Measurements from ENCODE around the gene HSDL1.

HSDL1 gene

DNA sequence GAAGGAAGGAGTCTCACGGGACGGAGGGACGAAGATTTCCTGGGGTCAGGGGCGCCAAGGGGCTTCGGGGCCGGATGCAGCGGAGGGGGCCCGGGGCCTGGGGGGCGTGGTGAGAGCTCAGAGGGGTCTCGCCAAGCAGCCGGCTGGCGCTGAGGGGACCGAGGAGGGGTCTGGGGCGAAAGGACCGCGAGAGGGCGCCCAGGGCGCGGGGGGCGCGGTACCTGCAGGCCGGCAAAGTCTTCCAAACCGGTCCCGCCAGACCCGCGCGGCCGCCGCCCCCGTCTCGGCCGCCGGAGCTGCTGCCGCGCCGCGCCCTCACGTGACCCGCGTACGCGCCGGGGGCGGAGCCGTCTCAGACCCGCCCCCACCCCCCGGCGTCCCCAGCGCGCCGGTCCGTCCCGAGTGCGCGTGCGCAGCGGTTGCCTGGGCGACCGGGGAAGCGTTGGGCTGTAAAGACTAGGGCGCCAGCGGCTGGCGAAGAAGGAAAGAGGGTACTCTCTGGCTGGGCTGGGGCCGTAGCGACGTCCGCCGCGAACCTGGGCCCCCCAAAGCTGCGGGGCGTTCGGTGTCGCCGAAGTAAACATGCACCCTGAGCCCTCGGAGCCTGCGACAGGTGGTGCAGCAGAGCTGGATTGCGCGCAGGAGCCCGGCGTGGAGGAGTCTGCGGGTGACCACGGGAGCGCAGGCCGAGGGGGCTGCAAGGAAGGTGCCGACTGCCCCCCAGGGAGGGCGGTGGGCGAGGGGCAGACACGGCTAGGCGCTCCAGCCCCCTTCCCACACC is at the start of gene HSDL1, which contains the start of gene DNAAF1:
Gene HSDL1 (minus strand): TSS at position 319 of the 781 bp plus-strand sequence. CDS start 13,856 bp downstream, outside the sequence.
Gene DNAAF1 (plus strand): TSS at position 450 of the 781 bp plus-strand sequence. CDS start 133 bp downstream, at position 583.
- peak; percentile 98 for DNase-seq
- peak; percentile 84 for ATAC-seq

DNA sequence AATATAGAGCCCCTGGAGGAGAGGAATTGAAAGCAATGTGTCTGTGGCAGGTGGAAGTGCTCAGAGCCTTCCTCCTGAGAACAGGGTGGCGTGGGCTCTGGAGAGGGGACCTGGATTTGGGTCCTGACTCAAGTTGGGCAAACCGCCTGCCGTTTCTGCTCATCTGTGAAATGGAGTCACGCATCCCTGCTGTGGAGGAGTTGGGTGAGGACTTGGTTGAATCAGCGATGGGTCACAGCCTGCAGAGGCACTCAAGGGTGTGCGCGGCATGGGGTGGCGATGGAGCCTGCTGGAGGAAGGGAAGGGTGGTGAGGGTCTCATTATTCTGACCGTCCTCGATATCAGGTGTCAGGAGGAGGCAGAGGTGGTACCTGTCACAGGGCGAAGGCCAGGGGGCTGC is 49.0 kb upstream of the HSDL1 start:
- ATAC-seq: no peak
- DNase-seq: peak; percentile 22

DNA sequence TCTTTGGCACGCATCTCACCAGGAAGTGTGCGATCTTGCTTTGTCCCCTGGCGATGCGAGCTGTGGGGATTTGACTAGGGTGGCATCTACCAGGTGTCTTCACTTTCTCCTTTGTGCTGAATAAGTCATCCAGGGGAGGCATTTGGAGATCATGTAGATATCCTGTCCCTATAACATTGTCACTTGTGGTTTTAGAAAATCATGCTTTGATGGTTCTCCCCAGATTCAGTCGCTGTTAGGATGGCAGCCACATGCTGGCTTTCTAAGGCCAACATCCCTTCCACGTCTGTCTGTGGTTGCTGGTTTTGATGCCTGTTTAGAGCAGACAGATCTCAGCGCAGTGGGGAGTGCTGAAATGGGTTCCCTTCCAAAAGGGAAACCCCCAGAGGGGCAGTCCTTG is 48.5 kb upstream of the HSDL1 start:
- DNase-seq (peak; percentile 20), ATAC-seq (peak; percentile 2)

DNA sequence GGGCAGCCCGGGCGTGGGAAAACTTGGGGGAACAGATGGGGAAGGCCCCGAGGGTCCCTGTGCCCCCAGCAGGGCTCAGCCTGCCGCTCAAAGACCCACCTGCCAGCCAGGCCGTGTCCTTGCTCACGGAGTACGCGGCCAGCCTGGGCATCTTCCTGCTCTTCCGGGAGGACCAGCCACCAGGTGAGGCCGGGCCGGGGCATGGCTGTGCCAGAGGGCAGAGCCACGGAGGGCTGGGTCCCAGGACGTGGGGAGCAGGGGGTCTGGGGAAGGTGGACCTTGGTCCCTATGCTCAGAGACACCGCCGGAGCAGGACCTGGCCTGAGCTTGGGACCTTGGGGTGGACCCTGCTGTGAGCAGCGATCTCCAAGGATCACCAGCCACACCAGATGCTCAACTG is 46.5 kb upstream of the HSDL1 start:
- no peak for DNase-seq
- no peak for ATAC-seq

DNA sequence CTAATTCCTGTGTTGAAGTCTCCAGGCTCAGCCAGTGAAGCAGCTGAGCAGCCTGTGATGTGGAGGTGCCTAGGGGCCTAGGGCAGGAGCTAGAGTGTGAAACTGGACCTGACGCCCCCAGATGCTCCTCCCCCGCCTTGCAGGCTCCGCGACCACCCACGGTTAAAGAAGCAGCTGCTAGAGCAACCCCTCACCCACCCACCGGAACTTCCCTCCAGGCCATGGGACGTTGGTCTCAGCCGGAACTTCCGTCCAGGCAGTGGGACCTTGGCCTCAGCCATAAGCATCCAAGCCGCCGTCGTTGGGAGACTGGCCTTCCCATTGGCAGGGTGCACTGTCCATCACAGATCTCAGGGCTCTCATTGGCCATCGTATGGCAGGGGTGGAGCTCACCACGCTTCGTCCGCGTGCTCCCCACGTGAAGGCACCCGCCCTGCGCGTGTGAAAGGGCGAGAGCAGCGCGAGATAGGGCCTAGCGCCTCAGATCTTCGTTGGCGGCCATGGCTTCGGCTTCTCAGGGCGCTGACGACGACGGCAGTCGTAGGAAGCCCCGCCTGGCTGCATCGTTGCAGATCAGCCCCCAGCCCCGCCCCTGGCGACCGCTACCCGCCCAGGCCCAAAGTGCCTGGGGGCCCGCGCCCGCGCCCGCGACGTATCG is 45.9 kb upstream of the HSDL1 start, which contains the start of gene ADAD2:
Gene ADAD2 (plus strand): TSS at position 427 of the 658 bp plus-strand sequence. CDS start 74 bp downstream, at position 501.
- no peak for ATAC-seq
- peak; percentile 30 for DNase-seq

DNA sequence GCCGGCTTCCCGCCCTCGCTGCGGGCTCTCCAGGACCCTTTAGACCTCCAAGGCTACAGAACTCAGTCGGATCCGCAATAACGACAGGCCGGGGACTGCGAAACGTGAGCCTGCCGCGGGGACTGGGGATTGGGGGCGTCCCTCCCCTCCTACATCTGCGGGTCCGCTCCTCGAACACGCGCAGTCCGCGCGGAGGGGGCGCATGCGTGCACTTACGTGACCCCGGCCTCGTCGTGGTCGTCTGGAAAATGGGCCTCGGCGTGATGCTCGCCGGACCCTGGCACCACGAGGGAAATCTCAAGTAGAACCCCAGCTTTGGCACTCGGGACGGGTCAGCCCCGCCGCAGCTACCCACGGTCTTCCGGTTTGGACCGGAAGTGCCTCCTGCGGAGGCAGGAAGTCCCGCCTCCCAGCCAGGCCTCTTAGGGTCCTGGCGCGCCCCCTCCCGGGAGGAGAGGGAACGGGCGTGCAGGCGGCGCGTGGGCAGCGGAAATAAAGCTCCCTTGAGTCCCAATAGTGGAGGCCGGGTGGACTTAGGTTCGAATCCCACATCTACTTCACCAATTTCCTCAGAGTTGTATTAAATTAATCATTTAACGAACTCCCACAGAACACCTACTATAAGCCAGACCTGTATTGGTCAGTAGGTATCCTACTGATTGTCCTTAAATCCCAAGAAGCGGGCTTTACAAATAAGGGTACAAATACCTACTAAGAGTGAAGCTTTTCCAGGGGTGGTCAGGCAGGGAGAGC is 41.9 kb upstream of the HSDL1 start, which contains the start of gene TAF1C:
Gene TAF1C (minus strand): TSS at position 373 of the 753 bp plus-strand sequence. CDS start 2,069 bp downstream, outside the sequence.
- ATAC-seq (peak; percentile 93), DNase-seq (peak; percentile 94)

DNA sequence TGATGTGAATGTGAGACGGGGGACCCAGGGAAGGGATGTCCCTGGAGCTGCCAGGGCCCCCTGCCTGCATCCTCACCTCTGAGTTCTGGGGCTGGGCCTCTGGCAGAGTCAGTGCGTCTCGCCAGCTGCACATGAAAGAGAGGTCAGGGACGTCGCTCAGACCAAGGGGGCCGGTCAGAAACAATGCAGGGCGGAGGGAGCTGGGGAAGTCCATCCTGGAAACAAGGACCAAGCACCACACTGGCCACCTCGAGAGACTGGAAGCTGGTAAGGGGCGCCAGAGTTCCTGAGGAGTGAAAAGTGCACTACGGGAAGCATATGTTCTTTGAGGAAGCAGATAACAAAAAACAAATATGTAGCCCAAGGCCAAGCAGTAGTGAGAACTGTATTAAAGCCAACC is 39.8 kb upstream of the HSDL1 start:
- DNase-seq (no peak), ATAC-seq (no peak)

DNA sequence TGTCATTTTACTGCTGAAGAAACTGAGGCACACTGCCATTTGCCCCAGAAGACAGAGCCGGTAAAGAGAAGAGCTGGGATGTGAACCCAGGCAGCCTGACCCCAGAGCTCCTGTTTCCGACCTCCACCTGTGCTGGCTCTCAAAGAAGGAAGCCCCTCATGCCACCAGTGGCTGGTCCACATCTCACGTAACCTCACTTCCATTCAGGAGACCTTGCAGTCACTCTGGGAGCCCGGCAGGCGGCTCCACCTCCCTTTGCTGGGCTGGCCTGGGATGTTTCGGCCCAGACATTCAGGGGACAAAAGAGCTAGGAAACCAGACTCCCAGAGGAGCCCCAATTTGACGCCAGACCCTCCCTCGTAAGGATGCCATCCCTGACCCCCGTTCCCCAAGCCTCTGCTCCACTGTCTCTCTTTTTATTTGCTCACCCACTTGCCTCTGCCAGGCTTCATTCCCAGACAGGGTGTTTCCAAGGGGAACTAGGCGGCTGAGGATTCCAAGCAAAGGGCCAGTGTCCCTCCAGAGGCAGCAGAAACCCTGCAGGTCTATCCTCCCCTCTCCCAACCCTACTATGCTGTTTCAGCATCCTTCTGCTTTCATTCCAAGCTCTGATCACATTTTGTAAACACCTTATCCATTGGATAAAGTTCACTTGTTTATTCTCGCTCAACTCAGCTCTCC is 39.1 kb upstream of the HSDL1 start:
- DNase-seq (no peak), ATAC-seq (no peak)

DNA sequence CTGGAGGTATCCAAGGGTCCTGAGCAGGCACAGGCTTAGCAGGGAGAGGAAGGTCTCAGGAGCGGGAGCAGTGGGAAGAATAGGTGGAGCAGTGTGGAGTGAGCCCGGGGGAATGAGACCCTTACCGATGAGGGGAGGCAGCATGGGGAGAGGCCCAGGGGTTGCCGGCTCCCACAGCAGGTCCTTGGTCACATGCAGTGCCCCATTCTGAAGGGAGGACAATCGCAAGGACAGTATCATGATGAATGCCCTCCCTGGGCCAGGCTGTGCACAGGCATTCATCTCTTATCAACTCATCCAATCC is 38.5 kb upstream of the HSDL1 start:
- DNase-seq (no peak), ATAC-seq (no peak)

DNA sequence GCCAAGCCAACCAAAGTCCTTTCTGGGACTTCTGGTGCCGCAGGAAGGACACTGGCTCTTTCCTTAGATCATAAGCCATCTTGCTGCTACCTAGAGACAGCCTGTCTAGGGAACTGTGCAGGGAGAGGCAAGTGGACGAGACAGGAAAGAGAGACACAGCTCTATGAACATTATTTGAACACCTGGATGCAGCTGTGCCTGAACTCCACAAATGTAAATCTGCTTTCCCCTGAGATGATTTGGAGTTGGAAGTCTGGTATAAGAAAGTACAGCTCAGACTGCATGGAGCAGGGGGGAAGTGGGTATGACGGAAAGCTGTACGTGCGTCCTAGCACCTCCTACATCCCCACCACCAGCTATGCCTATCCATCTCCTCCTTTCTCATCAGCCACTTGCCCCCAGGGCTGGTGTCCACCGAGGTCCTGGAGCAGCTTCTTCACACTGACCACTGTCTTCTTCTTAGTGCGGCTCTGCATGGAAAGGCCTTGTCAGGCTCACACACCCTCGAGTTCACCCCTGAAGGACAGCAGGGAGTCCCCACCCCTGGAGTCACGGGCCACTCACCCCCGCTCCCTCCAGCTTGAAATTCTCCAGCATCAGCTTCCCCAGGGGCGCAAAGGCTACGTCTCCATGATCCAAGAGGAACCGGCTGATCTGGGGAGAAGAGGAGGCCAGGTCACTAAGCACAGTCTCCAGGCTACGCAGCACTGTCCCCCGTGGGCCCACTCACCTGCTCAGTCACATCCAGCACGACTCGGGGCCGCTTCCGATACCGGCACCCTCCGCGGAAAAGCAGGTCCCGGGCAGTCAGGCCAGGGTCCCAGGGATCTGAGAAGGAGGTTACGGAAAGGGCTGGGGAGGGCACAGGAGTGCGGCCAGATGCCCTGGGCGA is 37.9 kb upstream of the HSDL1 start:
- ATAC-seq: no peak
- DNase-seq: no peak

DNA sequence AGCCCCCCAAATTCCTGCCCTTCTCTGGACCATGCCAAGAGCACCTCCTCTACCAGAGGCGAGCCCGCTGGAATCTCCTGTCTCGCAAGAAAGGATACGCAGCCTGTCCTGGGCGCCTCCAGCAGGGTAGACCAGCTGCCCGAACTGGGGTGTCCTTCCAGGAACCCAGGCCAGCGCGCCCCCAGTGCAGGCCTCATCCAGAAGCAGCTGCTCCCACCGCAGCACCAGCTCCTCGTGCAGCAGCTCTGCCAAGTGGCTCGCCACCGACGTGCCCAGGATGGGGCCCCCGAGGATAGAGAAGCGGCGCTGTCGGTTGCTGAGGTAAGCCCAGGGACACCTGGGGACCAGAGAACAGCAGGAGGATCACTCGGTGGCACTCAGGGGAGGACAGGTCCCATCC is 37.1 kb upstream of the HSDL1 start:
- no peak for ATAC-seq
- DNase-seq: no peak

DNA sequence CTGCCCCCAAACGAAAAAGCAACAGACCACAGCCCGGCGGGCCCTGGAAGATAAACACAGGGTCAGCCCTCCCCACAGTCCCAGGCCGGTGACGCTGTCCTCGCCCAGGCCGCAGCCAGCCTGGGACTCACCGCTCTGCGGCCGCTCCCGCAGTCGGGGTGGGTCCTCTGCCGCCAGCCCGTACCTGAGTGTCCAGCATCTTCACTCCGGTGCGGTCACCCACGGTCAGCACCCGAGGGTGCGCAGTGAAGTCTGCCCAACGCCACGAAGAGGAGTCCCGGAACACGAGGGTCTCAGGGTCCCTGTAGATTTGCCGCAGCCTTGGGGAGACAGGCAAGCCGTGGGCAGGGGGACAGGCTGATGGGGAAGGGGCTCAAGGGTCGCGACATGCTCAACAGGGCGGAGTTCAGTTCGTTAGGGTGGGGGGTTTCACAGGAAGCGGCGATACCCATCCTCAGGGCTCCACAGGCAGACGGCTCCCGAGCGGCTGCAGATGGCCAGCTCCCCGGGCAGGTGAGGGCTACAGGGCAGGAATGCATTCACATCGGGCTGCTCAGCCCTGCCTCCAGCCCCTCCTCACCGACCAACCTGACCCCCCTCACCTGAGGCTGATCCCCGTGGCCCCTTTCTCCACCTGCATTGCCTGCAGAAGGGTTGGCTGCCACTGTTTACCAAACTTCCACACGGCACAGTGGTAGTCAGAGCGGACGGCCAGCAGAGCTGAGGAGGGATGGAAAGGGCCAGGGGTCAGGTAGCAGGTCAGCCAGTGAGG is 36.4 kb upstream of the HSDL1 start:
- ATAC-seq: no peak
- DNase-seq: no peak

DNA sequence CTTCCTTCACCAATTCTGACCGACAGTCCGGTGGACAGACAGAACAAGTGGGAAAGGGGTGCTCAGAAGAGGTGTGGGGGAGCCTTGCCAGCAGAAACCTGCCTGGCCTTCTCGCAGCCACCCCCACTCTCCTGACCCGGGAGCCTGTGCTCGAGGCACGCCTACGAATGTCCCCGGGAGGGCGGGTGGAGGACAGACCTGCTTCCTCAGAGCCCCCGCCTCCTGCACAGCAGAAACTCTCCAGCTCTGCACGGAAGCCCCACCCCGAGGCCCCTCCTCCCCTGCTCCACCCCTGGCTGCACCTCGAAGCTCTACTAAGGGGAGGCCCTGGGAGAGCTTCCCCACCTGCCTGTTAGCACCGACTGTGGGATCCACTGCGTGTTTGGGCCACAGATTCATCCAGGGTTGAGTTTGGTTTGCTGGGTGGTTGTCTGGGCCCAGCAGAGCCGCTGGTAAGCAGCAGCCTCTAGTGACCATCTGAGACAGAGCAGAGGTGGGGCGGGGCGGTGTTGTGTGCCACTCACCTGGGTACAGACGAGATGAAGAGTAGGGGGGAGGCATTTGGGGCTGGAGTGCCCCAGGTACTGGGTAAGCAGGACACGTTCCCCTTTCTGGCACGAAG is 35.7 kb upstream of the HSDL1 start:
- no peak for ATAC-seq
- no peak for DNase-seq

DNA sequence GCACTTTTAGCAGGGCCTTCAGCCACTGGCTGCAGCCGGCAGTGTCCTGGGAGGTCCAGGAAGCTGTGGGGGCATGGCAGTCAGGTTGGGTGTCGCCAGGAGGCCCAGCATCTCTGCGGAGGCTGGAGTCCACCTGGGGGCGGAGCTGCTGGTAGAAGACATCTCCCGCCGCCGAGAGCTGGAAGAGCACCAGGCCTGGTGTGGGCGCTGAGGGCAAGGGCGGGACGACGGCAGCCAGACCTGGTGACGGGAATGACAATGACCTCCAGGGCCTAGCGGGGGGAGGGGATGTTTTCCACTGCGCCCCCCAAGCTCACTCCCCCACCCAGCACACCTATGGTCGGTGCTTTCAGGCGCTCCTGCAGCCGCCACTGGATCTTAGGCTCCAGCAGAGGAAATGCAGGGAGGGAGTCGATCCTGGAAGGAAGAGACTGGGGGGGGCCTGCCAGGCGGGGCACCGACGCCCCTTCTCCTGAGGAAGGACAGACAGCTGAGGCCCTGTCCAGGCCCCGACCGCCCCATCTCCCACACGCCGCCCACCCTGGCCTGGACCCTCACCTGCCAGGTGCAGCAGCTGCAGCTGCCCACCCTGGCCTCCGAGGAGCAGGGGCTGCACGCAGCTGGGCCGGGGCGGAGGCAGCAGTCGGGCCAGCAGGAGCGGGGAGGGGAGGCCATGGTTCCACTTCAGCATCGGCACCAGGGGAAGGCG is 34.8 kb upstream of the HSDL1 start:
- DNase-seq (no peak), ATAC-seq (no peak)

DNA sequence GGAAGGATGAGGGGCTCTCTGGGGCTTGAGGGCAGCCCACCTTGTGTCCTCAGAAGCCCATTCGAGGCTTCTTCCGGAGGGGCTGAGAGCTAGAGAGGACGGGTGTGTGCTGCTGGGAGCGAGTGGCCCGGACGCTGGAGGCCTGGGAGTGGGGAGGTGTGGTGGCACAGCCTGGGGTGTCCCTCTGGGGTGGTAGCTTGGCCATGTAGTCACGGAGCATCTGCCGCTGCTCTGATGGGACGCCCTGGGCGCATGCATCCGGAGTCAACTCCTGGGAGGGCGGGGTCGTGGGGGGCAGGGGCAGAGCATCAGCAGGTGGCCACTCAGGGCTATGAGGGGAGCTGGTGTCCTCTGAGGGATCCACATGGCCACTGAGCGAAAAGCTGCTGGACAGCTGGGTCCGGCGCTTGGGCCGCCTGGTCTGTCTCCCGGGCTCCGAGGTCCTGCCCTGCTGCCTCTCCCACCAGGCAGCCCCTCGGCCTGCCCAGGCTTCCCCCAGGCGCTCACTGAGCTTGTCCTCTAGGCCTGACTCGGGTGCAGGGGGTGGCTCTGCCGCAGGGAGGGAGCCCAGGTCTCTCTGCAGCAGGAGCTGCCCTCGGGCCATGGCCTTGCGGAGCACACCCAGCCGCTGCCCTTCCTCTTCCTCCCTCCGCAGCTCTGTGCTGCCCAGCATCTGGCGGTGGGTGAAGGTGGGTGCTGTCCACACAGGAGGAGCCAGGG is 34.1 kb upstream of the HSDL1 start:
- DNase-seq (no peak), ATAC-seq (no peak)

DNA sequence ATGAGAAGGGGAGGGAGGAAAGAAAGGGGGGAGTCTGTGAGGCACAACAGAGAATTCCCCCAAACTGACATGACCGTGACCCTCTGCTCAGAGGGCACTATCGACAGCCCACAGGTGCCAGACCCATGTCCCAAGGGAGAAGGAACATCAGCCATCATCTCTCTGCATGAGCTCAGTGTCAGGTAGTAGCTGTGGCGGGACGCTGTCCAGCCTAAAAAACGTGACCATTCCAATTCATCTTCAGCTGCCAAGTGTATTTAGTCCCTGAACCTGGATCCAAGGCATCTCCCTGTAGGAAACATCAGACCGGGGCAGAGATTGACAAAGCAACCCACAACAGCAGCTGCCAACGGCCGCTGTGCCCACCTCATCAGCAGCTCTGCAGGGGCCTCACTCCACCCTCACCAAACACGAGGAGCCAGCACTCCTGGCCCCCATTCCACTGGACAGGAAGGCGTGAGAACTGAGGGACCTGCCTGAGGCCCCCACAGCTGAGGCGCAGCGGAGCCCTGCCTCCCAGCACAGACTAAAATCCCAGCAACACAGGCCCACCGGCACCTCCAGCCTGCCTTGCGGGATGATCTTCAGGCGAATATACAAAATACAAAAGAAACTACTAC is 33.3 kb upstream of the HSDL1 start:
- DNase-seq (no peak), ATAC-seq (no peak)

DNA sequence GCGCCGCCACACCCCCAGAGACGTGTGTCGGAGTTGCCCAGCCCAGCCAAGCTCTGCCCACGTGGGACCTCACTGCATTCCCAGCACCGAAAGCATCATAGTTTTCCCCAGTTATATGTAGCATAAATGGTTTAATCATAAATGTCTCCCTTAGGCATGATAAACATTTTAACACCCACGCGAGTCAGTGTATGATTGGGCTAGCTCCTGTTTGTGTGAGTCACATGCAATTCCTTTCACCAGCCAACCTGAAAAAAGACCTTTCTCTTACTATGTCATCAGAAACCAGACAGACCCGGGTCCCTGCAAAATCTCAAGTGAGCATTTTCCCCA is 32.7 kb upstream of the HSDL1 start:
- DNase-seq (no peak), ATAC-seq (peak; percentile 13)

All from stimulated activated naive CD8-positive, alpha-beta T cell treated with anti-CD3 and anti-CD28 coated beads, Interleukin-15, Interleukin-2, amounts not matched to agents 100 U/mL and 50 U/mL, for 24 hours (primary cell).